ENCODE data around the gene KIF11. TPM values are rescaled to one million over a fixed set of nuclear protein-coding genes. Genes with fewer than 3 reads are reported as not detected.

KIF11 gene
- total RNA-seq, 4 donors from 2014 or later, result 0.27 to 1.6 (median 0.44) TPM

DNA sequence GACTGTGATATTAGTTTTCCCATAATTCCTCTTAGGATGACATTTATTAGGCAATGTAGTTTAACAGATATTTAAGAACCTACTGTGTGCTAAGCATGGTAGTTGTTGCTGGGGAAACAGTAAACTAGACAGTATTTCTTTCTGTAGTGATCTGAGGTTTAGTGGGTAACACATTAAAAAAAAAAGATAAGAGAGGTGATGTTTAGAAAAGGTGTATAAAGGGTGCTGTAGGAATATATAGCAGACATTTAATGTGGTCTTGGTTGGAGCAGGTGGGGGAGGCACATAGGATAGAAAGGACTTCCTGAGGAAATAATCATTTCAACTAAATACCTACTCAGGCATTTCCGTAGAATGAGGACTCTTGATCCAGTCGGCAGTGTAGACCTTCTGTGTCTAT lies 11.9 kb downstream of the KIF11 start:
- 91 to 100% methylated on average over 2 of the region's 2 CpGs for WGBS, 2 donors (ENCODE audit: low coverage in 1 of 2)
- Histone ChIP-seq H3K27ac (no peak overlapping the region), H3K36me3 (no peaks in the 10 kb centered on the region), H3K4me1 (no peaks in the 10 kb centered on the region), H3K4me3 (no peak overlapping the region), H3K9me3 (no peaks in the 10 kb centered on the region), H3K27me3 (no peaks in the 10 kb centered on the region)
- ATAC-seq, result no peak
- no peak for TF ChIP-seq EP300 (IDR thresholded peaks at IDR 0.05)
- TF ChIP-seq POLR2AphosphoS5 (IDR thresholded peaks at IDR 0.05), result no peak
- TF ChIP-seq CTCF (IDR thresholded peaks at IDR 0.05), result no peak
- TF ChIP-seq POLR2A (IDR thresholded peaks at IDR 0.05), result no peak

DNA sequence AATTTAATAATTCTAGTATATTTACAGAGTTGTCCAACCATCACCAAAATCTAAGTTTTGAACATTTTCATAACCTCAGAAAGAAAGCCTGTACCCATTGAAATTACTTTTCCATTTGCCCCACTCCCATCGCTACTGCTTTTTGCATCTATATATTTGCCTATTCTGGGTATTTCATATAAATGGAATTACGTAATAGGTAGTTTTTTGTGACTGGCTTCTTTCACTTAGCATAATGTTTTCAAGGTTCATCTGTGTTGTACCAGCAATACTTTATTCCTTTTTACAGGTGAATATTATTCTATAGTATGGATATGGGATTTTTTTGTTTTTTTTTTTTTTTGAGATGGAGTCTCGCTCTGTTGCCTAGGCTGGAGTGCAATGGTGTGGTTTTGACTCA lies 22.6 kb downstream of the KIF11 start:
- no peak for ATAC-seq
- Histone ChIP-seq H3K9me3 (no peaks in the 10 kb centered on the region), H3K36me3 (no peaks in the 10 kb centered on the region), H3K27me3 (no peaks in the 10 kb centered on the region), H3K4me1 (no peaks in the 10 kb centered on the region), H3K27ac (no peak overlapping the region), H3K4me3 (no peak overlapping the region)
- WGBS, 2 donors (ENCODE audit: low coverage in 1 of 2), result 96 to 100% methylated on average over 1 to 3 of the region's 3 CpGs
- TF ChIP-seq POLR2A (IDR thresholded peaks at IDR 0.05) (no peak), CTCF (IDR thresholded peaks at IDR 0.05) (no peak), POLR2AphosphoS5 (IDR thresholded peaks at IDR 0.05) (no peak), EP300 (IDR thresholded peaks at IDR 0.05) (no peak)

DNA sequence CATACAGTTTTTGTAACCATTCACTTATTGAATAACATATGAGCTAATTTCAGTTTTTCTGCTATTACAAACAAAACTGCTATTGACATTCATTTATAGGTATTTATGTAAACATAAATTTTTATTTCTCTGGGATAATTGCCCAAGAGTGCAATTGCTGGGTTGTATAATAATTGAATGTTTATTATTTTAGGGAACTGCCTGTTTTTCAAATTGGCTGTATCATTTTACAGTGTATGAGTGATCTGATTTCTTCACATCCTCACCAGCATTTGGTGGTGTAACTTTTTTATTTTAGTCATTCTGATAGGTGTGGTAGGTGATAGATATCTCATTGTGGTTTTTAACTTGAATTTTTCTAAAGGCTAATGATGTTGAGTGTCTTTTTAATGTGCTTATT lies 26.4 kb downstream of the KIF11 start:
- no peak for TF ChIP-seq POLR2A (IDR thresholded peaks at IDR 0.05)
- no peak for TF ChIP-seq CTCF (IDR thresholded peaks at IDR 0.05)
- no peak for TF ChIP-seq POLR2AphosphoS5 (IDR thresholded peaks at IDR 0.05)
- TF ChIP-seq EP300 (IDR thresholded peaks at IDR 0.05), result no peak
- no peak overlapping the region for H3K4me3 ChIP-seq
- H3K36me3 ChIP-seq, result no peaks in the 10 kb centered on the region
- no peak overlapping the region for H3K27ac ChIP-seq
- ATAC-seq, result no peak
- H3K27me3 ChIP-seq, result no peaks in the 10 kb centered on the region
- no peaks in the 10 kb centered on the region for H3K4me1 ChIP-seq
- no peaks in the 10 kb centered on the region for H3K9me3 ChIP-seq

DNA sequence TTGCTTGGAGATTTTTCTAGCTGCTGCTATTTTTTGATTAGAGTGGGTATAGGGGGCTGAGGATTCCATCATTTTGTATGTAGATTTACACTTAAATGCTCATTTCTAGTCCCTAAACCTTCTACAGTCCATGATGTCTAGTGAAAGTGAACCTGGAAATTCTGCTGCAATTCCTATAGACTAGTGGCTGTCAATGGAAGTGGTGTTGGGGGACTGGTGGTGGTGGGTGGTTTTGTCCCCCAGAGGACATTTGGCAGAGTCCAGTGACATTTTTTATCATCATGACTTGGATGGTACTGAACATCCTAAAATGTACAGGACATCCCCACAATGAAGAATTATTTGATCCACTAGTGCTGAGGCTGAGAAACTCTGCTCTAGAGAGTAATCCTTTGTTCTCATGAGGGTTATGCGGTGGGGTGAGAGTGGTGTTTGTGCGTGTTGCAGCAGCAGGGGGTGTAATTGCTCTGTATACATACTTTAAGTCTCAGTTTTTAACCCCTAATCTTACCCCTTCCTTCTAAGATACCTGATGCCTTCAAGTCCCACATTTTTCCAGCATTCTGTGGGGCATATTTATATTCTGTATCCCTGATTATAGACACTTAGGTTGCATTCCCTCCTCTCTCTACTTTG lies 35.0 kb downstream of the KIF11 start:
- no peak for TF ChIP-seq EP300 (IDR thresholded peaks at IDR 0.05)
- TF ChIP-seq POLR2A (IDR thresholded peaks at IDR 0.05), result no peak
- TF ChIP-seq CTCF (IDR thresholded peaks at IDR 0.05), result peak in 1 of 4 experiments; percentile 8
- H3K4me1 ChIP-seq, result no peaks in the 10 kb centered on the region
- no peaks in the 10 kb centered on the region for H3K36me3 ChIP-seq
- no peak for ATAC-seq
- no peaks in the 10 kb centered on the region for H3K27me3 ChIP-seq
- H3K9me3 ChIP-seq, result no peaks in the 10 kb centered on the region
- WGBS, 2 donors (ENCODE audit: low coverage in 1 of 2), result 68 to 77% methylated on average over 2 of the region's 2 CpGs
- H3K4me3 ChIP-seq, result no peak overlapping the region
- H3K27ac ChIP-seq, result no peak overlapping the region

DNA sequence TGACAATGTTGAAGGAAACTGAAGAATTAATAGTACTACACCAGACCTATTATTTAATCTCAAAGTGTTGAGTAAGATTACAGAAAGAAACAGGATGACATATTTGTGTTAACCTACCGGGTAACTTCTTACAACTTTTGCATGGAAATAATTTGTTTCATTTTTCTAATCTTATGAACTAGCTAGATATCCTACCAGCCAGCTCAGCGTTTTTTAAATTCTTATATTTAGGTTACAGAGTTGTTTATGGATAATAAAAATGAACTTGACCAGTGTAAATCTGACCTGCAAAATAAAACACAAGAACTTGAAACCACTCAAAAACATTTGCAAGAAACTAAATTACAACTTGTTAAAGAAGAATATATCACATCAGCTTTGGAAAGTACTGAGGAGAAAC lies 37.0 kb downstream of the KIF11 start:
- Histone ChIP-seq H3K27me3 (no peaks in the 10 kb centered on the region), H3K27ac (no peak overlapping the region), H3K4me1 (no peaks in the 10 kb centered on the region), H3K36me3 (no peaks in the 10 kb centered on the region), H3K9me3 (no peaks in the 10 kb centered on the region), H3K4me3 (no peak overlapping the region)
- 82 to 89% methylated on average over 2 of the region's 2 CpGs for WGBS, 2 donors (ENCODE audit: low coverage in 1 of 2)
- ATAC-seq, result no peak
- TF ChIP-seq CTCF (IDR thresholded peaks at IDR 0.05) (no peak), POLR2AphosphoS5 (IDR thresholded peaks at IDR 0.05) (no peak)

All from gastroesophageal sphincter (tissue), 4 donors.